ENCODE results near the gene SLC51B. TPM values are rescaled to one million over a fixed set of nuclear protein-coding genes. Genes with fewer than 3 reads are reported as not detected.

Gene SLC51B
- total RNA-seq, 1 experiment from 2014 or later = not detected

GRCh38 chr15:65076486-65077290 lies 31.5 kb downstream of the SLC51B start, which contains the start of gene KBTBD13:
Gene KBTBD13, plus strand, starts transcription at chr15:65076746. Its CDS starts 70 bp downstream, at chr15:65076816.
- H3K9me2 ChIP-seq (ENCODE audit: insufficient read depth) = no peaks in the 10 kb centered on the region
- H2AFZ ChIP-seq (ENCODE audit: low read depth, low read length, poor library complexity, severe bottlenecking) = no peak within 1 kb of the TSS
- H3K27me3 ChIP-seq (ENCODE audit: insufficient read depth, low read length) = no peaks in the 10 kb centered on the region
- H3K4me1 ChIP-seq (ENCODE audit: control insufficient read depth in 1 of 2, insufficient read depth in 2 of 2, low read length in 2 of 2) = peaks cover 3 to 11% of the 10 kb centered on the region in 2 experiments; a peak in 2 of 4 replicates
- no peaks in the 10 kb centered on the region for H3K36me3 ChIP-seq (ENCODE audit: control insufficient read depth in 1 of 2, insufficient read depth in 2 of 2, low read length in 2 of 2)
- no peak within 1 kb of the TSS for H3K4me3 ChIP-seq (replicated peaks in 1 of 2; ENCODE audit: low read depth in 1 of 2, low read length in 2 of 2)
- intact Hi-C loops (cut with micrococcal nuclease) = no loop called here
- no peaks in the 10 kb centered on the region for H4K20me1 ChIP-seq (ENCODE audit: insufficient read depth)
- TF ChIP-seq CEBPB (IDR thresholded peaks at IDR 0.05; ENCODE audit: low read depth) (no peak), CTCF (IDR thresholded peaks at IDR 0.05 in 2 of 3, conservative IDR thresholded peaks at IDR 0.05 in 1 of 3; ENCODE audit: borderline replicate concordance in 1 of 3, insufficient read depth in 1 of 3, low read depth in 2 of 3, low read length in 2 of 3) (no peak), SIN3A (IDR thresholded peaks at IDR 0.05; ENCODE audit: low read depth) (no peak), YY1 (IDR thresholded peaks at IDR 0.05; ENCODE audit: extremely low read depth, insufficient replicate concordance, low read depth, low read length) (no peak), MAX (IDR thresholded peaks at IDR 0.05) (no peak), ELF1 (IDR thresholded peaks at IDR 0.05; ENCODE audit: borderline replicate concordance, low read depth) (no peak)
- H3K27ac ChIP-seq (ENCODE audit: low read depth, low read length) = no peak within 1 kb of the TSS
- H3K9ac ChIP-seq (ENCODE audit: low read length) = no peak within 1 kb of the TSS
- ChIA-PET RAD21 (ENCODE audit: low non-redundant PET in 1 of 2, low total read pairs in 2 of 2, uncharacterized antibody in 2 of 2, unreplicated experiment in 2 of 2) (no interaction called here), CTCF (interaction anchor here (2.0 to 2.1 kb wide), 2 partner anchors 24 to 43 kb away, joined by 9 to 13 read pairs; no protein-coding TSS in a partner anchor), POLR2A (interaction anchor here (1.2 kb wide), 1 partner anchor 10 kb away, joined by 3 read pairs; no protein-coding TSS in a partner anchor)
- no peaks in the 10 kb centered on the region for H3K9me3 ChIP-seq (ENCODE audit: control insufficient read depth in 1 of 2, insufficient read depth in 1 of 2, low read depth in 1 of 2, low read length in 2 of 2)
- BruUV-seq (replicated peaks) = no TSS peak
- H3K4me2 ChIP-seq (ENCODE audit: low read length) = no peak within 1 kb of the TSS
- H3K79me2 ChIP-seq (ENCODE audit: insufficient read depth, low read length) = no peaks in the 10 kb centered on the region
- ATAC-seq (no peak), DNase-seq (ENCODE audit: low read depth, low spot score) (no peak)

All from HCT116 (cell line).